Neural cell (in vitro differentiated cells): ENCODE results near the gene PVALEF.

Experiments used
- CTCF ChIP-seq: fragments of 450-650 bp; IDR thresholded peaks from 2 replicates; pipeline ENCODE4 v1.5.1; 2014; ENCODE audit warnings: antibody characterized with exemption, mild to moderate bottlenecking, moderate library complexity; ENCODE audit not compliant: poor library complexity, severe bottlenecking
- EP300 ChIP-seq: fragments of 450-650 bp; conservative IDR thresholded peaks from 2 replicates; pipeline ENCODE4 v1.6.1; 2014; ENCODE audit warnings: antibody characterized with exemption, mild to moderate bottlenecking, moderate library complexity; ENCODE audit not compliant: poor library complexity, severe bottlenecking
- EZH2 ChIP-seq: fragments of 200-600, 300-800 bp; shearing (Covaris generic), sonication (generic); IDR thresholded peaks from 2 replicates; pipeline ENCODE4 v1.6.1; 2014; ENCODE audit warnings: antibody characterized with exemption, low read length, borderline replicate concordance, mild to moderate bottlenecking; ENCODE audit not compliant: insufficient read depth, poor library complexity, severe bottlenecking
- POLR2AphosphoS5 ChIP-seq: IDR thresholded peaks from 2 replicates; pipeline ENCODE4 v1.6.1; 2012
- RAD21 ChIP-seq: fragments of 450-650 bp; conservative IDR thresholded peaks from 2 replicates; pipeline ENCODE4 v1.6.1; 2014; ENCODE audit warnings: antibody characterized with exemption, mild to moderate bottlenecking, moderate library complexity
- SMC3 ChIP-seq: fragments of 450-650 bp; conservative IDR thresholded peaks from 2 replicates; pipeline ENCODE4 v1.6.1; 2014; ENCODE audit warnings: antibody characterized with exemption, mild to moderate bottlenecking, moderate library complexity; ENCODE audit not compliant: poor library complexity

DNA sequence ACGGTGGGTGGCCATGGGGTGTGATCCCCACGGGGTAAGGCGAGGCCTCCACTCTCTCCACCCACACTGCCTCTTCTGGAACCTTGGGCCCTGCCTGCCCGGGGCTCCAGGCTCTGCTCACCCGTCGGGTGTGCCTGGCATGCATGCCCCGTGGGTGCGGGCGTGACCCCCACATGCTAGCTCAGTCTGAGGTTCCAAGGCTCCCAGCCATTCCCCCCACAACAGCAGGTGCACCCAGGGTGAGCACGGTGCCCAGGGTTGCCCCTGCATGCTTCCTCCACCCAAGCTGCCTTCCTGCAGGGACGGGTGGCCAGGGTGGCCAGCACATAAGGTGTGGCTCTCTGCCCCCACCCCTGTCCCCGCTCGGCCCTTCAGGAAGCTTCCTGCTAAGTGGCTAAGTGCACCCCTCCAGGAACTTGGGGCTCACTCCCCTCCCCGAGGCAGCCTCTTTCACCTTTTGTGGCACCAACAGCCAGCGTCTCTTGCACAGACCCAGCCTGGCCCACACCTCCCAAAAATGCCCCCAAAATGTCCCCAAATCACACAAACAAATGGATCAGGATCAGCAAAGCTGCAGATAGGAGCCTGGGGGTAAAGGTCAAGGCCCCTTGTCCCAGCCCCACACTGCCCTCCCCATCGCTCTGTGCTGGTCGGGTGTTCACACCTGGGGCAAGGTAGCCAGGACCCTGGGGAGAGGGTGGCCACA lies 21.4 kb upstream of the PVALEF start:
- TF ChIP-seq CTCF: no peak
- TF ChIP-seq EZH2: no peak
- no peak for TF ChIP-seq SMC3
- TF ChIP-seq RAD21: no peak
- no peak for TF ChIP-seq EP300
- no peak for TF ChIP-seq POLR2AphosphoS5
